Myocyte (in vitro differentiated cells): ENCODE data around the gene HMGCL. TPM values are rescaled to one million over a fixed set of nuclear protein-coding genes. Genes with fewer than 3 reads are reported as not detected.

Source experiments
- DNase-seq: peaks from one replicate; pipeline ENCODE4 v3.0.0-alpha.2; 2012; ENCODE audit warnings: low read depth
- total RNA-seq: library from RNA; depleted of rRNA; stranded (reverse); fragments of >200 nt; gene quantifications from 2 replicates; pipeline ENCODE4 v1.2.3, GENCODE V29; 2014

HMGCL gene
- total RNA-seq, 1 donor from 2014 or later = 38.1 TPM

- DNase-seq = no peak
Measured at GRCh38 chr1:23779826-23780371, 45.3 kb downstream of the HMGCL start.

DNA sequence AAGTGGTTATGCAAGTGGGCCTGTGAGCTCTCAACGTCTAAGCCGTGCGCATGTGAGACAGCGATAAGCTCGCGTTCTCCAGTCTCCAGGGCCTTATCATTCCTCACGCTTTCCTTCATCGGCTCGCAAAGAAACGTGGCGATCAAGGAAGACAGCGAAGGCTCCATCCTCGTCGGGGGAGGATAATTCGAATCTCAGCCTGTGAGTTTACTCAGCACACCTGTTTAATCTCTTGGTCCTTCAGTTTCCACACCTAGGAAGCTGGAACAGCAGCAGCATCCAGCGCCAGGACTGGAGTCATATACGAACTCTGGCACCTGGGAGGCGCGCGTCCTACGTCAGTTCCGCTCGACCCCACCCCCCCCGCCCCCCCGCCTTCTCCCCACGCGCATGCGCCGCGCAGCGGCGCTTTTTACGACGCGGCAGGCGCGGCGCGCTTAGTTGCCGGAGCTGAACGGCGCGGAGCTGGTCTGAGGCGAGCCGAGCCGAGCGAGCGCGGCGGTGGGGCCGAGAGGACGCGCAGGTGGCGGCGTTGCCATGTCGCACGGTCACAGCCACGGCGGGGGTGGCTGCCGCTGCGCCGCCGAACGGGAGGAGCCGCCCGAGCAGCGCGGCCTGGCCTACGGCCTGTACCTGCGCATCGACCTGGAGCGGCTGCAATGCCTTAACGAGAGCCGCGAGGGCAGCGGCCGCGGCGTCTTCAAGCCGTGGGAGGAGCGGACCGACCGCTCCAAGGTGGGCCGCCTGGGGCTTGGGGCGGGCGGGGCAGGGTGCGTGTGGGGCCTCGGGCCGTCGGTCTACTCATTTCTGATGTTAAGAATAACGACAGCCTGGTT lies 47.0 kb downstream of the HMGCL start, which contains the start of gene PITHD1:
PITHD1 (plus strand) TSS at position 440 of the 836 bp plus-strand sequence; CDS start at position 538, 98 bp downstream.
- DNase-seq = peak; percentile 83

- DNase-seq = no peak
Measured at GRCh38 chr1:23776217-23776616, 49.0 kb downstream of the HMGCL start.

GRCh38 chr1:23774174-23774880 lies 50.9 kb downstream of the HMGCL start:
- no peak for DNase-seq

- DNase-seq = no peak
Measured at GRCh38 chr1:23772854-23773242, 52.4 kb downstream of the HMGCL start.

DNA sequence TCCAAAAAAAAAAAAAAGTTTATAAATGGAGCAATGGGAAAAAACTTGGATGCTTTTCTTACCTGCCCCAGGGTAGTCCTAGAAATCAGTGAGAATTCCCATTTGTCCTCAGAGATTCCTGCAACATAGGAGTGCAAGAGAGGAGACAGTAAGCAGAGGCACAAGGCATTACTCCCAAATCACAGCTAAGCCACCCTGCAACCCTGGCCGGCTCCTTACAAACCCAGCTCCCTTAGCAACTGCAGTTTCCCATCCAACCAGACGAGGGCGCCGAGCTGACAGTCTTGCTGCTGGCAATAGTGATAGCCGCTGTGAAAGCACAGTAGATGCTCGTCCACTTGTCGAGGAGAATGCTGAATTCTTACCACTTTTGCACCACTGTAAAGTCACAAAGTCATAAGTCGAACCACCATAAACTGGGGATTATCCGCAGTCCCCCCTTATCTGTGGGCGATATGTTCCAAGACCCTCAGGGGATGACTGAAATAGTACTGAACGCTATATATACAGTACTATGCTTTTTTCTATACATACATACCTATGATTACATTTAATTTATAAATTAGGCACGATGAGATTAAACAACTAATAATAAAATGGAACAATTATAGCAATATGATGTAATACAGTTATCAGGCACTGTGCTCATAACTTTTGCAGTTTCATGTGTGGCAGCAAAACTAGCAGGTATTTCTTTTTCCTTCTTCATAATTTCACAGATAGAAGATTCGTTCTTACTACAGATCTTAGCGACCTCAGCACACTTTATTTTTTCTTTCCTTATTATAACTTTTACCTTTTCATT lies 53.0 kb downstream of the HMGCL start:
- DNase-seq = peak; percentile 87

GRCh38 chr1:23768733-23769132 lies 56.5 kb downstream of the HMGCL start:
- no peak for DNase-seq

GRCh38 chr1:23763041-23763577 lies 62.1 kb downstream of the HMGCL start:
- no peak for DNase-seq

DNA sequence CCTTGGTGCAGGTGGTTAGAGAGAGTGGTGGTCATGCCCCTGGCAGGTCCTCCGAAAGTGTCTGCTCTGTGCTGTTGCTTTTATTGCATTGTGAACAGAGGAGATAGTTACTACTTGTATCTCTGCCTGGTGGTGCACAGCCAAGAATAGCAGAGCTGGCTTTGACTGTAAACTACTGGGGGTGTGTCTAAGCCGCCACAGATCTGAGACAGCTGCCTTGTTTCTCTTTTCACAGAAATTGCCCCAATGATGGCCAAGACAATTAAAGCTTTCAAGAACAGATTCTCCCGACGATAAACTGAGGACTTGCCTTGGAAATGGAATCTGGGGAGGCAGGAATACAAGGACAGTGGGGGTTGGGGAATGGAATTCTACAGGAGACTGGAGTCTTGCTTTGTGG lies 66.0 kb downstream of the HMGCL start:
- DNase-seq = peak; percentile 33

DNA sequence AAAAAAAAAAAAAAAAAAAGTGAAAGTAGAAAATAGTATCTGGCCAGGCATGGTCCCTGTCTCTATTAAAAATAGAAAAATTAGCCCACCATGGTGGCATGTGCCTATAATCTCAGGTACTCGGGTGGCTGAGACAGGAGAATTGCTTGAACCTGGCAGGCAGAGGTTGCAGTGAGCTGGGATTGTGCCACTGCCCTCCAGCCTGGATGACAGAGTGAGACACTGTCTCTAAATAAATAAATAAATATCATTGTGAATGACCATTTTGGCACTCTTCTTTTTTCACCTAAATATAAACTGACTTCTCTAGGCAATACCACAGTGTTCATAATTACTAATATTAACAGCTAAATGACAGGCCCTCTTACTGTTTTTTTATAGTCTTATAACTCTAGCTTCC lies 67.4 kb downstream of the HMGCL start:
- DNase-seq = no peak

DNA sequence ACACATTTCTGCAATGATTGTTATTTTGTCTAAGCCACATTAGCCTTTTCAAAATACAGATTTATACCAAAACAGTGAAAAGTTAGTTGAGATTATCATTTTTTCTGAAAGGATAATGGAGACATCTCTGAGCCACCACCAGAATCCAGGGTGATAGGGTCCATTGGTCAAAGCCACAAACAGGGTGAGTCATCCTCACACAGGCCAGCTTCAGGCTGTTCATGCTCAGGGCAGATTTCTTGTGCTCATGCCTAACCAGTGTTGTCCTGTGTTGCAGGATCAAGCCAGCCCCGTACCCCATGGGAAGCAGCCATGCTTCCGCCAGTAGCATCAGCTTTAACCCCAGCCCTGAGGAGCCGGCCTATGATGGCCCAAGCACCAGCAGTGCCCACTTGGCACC lies 68.6 kb downstream of the HMGCL start:
- peak; percentile 70 for DNase-seq

DNA sequence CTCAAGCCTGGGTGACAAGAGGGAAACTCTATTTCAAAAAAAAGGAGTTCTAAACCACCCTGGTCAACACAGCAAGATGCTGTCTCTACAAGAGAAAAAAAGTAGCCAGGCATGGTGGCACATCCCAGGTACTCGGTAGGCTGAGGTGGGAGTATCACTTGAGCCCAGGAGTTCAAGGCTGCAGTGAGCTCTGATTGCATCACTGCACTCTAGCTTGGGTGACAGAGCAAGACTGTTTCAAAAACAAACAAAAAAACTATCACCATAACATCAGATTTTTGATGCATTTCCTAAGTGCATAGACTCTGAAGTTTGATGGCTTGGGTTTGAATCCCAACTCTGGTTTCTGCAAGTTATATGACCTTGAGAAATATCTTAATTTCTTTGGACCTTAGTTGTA lies 72.3 kb downstream of the HMGCL start:
- no peak for DNase-seq

Other genes starting within 250 kb of the HMGCL start
- 551 and 641 TPM in 2 replicates for gene RPL11, start 133.6 kb downstream of the HMGCL start, total RNA-seq
- gene ELOA, start 82.0 kb downstream of the HMGCL start, total RNA-seq = 38.7 and 43.2 TPM in 2 replicates
- 51.7 and 53.4 TPM in 2 replicates for gene PITHD1, start 47.0 kb downstream of the HMGCL start, total RNA-seq
- 52.5 and 58.3 TPM in 2 replicates for gene LYPLA2, start 34.3 kb downstream of the HMGCL start, total RNA-seq
- 28.4 and 32.0 TPM in 2 replicates for gene GALE, start 24.7 kb downstream of the HMGCL start, total RNA-seq
- gene FUCA1, start 42.9 kb upstream of the HMGCL start, total RNA-seq = 17.1 and 18.4 TPM in 2 replicates
- gene CNR2, start 87.9 kb upstream of the HMGCL start, total RNA-seq = not detected in 2 replicates
- gene PNRC2, start 134.4 kb upstream of the HMGCL start, total RNA-seq = 64.8 and 73.8 TPM in 2 replicates
- 90.9 and 99.3 TPM in 2 replicates for gene SRSF10, start 154.9 kb upstream of the HMGCL start, total RNA-seq